Naive thymus-derived CD4-positive, alpha-beta T cell (primary cell): ENCODE measurements around the gene MYLK4. TPM values are rescaled to one million over a fixed set of nuclear protein-coding genes. Genes with fewer than 3 reads are reported as not detected.

Experiments
- ATAC-seq: fragments of 150-1000 bp; cut with Tn5 transposase; 2 replicates; pipeline ENCODE4 v1.10.0; 2021; ENCODE audit warnings: mild to moderate bottlenecking, moderate library complexity
- CTCF ChIA-PET: fragments of 350-600 bp; sonication (Branson Sonifier 250); formaldehyde crosslinking; loops from one replicate; lab custom pipeline; 2021; ENCODE audit warnings: antibody characterized with exemption; lab: Charles Lee
- POLR2A ChIA-PET: fragments of 350-600 bp; sonication (Branson Sonifier 250); formaldehyde crosslinking; loops from one replicate; lab custom pipeline; 2021; ENCODE audit warnings: antibody characterized with exemption, inconsistent platforms; lab: Charles Lee
- DNase-seq, 9 donors: peaks; one replicate each; pipeline versions ENCODE4 v3.0.0 to v3.0.0-alpha.2; 2020 to 2022; ENCODE audit warnings: mixed read lengths in 1 of 9
- H3K27ac ChIP-seq: one replicate; pipeline ENCODE4 v1.7.0; 2013; ENCODE audit warnings: mild to moderate bottlenecking, low read depth, low read length, moderate library complexity
- H3K27me3 ChIP-seq, 2 donors: one replicate each; pipeline ENCODE4 v1.7.0; 2013; ENCODE audit warnings: low read length in 2 of 2, mild to moderate bottlenecking in 2 of 2, moderate library complexity in 2 of 2; ENCODE audit not compliant: control insufficient read depth in 2 of 2, insufficient read depth in 2 of 2
- H3K36me3 ChIP-seq, 3 experiments: 1 replicate in 2 of 3; 2 replicates in 1 of 3; pipeline ENCODE4 v1.7.0; 2013; ENCODE audit warnings: low read length in 3 of 3, mild to moderate bottlenecking in 3 of 3, moderate library complexity in 1 of 3; ENCODE audit not compliant: insufficient read depth in 3 of 3, control insufficient read depth in 2 of 3
- H3K4me1 ChIP-seq, 2 donors: one replicate each; pipeline ENCODE4 v1.7.0; 2013; ENCODE audit warnings: low read length in 2 of 2, mild to moderate bottlenecking in 2 of 2, moderate library complexity in 1 of 2; ENCODE audit not compliant: control insufficient read depth in 2 of 2, insufficient read depth in 2 of 2
- H3K4me3 ChIP-seq: 2 replicates; pipeline ENCODE4 v1.7.0; 2013; ENCODE audit warnings: mild to moderate bottlenecking, low read length
- H3K9me3 ChIP-seq, 3 experiments: 1 replicate in 2 of 3; 2 replicates in 1 of 3; pipeline ENCODE4 v1.7.0; 2013; ENCODE audit warnings: low read length in 3 of 3; ENCODE audit not compliant: control insufficient read depth in 2 of 3
- H3K27ac Mint-ChIP-seq, 9 donors: one replicate each; pipeline ENCODE4 v1.8.0; 2020 to 2022; ENCODE audit warnings: mixed read lengths in 9 of 9, mild to moderate bottlenecking in 8 of 9, moderate library complexity in 5 of 9, inconsistent platforms in 2 of 9
- H3K27me3 Mint-ChIP-seq, 5 donors: one replicate each; pipeline ENCODE4 v1.8.0; 2021 to 2022; ENCODE audit warnings: mixed read lengths in 5 of 5, mild to moderate bottlenecking in 1 of 5
- H3K36me3 Mint-ChIP-seq, 5 donors: one replicate each; pipeline ENCODE4 v1.8.0; 2020 to 2022; ENCODE audit warnings: mixed read lengths in 5 of 5, mild to moderate bottlenecking in 3 of 5, inconsistent platforms in 1 of 5
- H3K4me1 Mint-ChIP-seq, 7 donors: one replicate each; pipeline ENCODE4 v1.8.0; 2020 to 2022; ENCODE audit warnings: mixed read lengths in 7 of 7, mild to moderate bottlenecking in 3 of 7, inconsistent platforms in 1 of 7
- H3K4me3 Mint-ChIP-seq, 10 donors: one replicate each; pipeline ENCODE4 v1.8.0; 2020 to 2022; ENCODE audit warnings: mild to moderate bottlenecking in 10 of 10, mixed read lengths in 10 of 10, moderate library complexity in 6 of 10, inconsistent platforms in 2 of 10
- H3K9me3 Mint-ChIP-seq, 11 donors: one replicate each; pipeline ENCODE4 v1.8.0; 2020 to 2022; ENCODE audit warnings: mixed read lengths in 11 of 11, mild to moderate bottlenecking in 4 of 11, inconsistent platforms in 1 of 11, moderate library complexity in 1 of 11
- intact Hi-C, 2 donors: fragments of 100-400 bp; cut with micrococcal nuclease; formaldehyde crosslinking; loops; one replicate each; pipeline ENCODE4 v1.15.1; 2023
- polyA plus RNA-seq, 2 donors: library from polyadenylated mRNA; unstranded; fragments of 300-500 nt; fragmentation: Illumina TruSeq; gene quantifications; one replicate each; pipeline ENCODE4 v1.2.3, GENCODE V29; 2021
- total RNA-seq, 6 experiments: library from RNA in 5 of 6; stranded (reverse) in 5 of 6; gene quantifications; 1 replicate in 5 of 6; 2 replicates in 1 of 6; pipeline ENCODE4 v1.2.3 and lab custom pipeline; 2021 to 2026

Gene MYLK4
- total and polyA plus RNA-seq, 7 experiments from 2014 or later: 0.23 to 1.6 (median 0.34) TPM; not detected in 1

GRCh38 chr6:2733324-2733723, 17.4 kb downstream of the MYLK4 start:
- H3K36me3 Mint-ChIP-seq: no peaks in the 10 kb centered on the region
- peaks cover 0 to 20% (median 7%) of the 10 kb centered on the region in 5 donors for H3K27me3 Mint-ChIP-seq
- ChIA-PET CTCF (no interaction called here), POLR2A (no interaction called here)
- Histone ChIP-seq H3K4me1 (no peaks in the 10 kb centered on the region), H3K4me3 (no peak overlapping the region), H3K27me3 (no peaks in the 10 kb centered on the region), H3K36me3 (no peaks in the 10 kb centered on the region), H3K9me3 (no peaks in the 10 kb centered on the region), H3K27ac (no peak overlapping the region)
- no peak overlapping the region for H3K27ac Mint-ChIP-seq
- no peaks in the 10 kb centered on the region for H3K9me3 Mint-ChIP-seq
- intact Hi-C loops: no loop called here
- no peak overlapping the region for H3K4me3 Mint-ChIP-seq
- DNase-seq (peak in 3 of 9 donors; percentile 6 to 54 (median 29)), ATAC-seq (peak; percentile 94)
- H3K4me1 Mint-ChIP-seq: peaks cover 0 to 5% (median 2%) of the 10 kb centered on the region in 7 donors

DNA sequence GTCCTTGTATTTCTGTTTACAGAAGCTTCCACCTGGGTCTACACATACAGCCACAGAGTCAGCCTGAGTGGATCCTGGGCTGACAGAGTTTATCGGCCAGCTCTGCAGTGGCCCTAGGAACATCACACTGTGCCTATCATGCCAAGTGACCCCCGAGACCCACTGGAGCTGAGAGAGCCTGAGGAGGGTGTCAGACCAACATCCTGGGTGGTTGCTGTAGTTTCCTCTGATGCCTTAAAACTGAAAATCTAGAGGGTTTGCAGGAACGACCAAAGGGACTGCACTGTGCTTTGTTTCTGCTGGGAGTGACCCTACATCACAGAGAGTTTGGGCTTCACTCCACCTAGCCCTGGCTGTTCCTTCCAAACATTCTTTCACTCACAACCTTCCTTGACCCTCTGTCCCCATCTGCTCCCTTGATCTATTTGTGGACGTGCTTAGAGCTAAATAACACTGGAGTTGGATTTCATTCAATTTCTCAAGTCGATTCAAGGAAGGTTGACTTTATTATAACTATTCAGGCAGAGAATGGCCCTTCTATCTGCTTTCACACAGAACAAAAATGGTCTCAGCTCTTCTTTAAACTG, 18.1 kb downstream of the MYLK4 start:
- POLR2A ChIA-PET: no interaction called here

GRCh38 chr6:2731281-2731909, 19.3 kb downstream of the MYLK4 start:
- peaks cover 0 to 14% (median 7%) of the 10 kb centered on the region in 5 donors for H3K27me3 Mint-ChIP-seq
- H3K27ac ChIP-seq: no peak overlapping the region
- ChIA-PET CTCF (no interaction called here), POLR2A (no interaction called here)
- intact Hi-C loops: no loop called here
- H3K27me3 ChIP-seq: no peaks in the 10 kb centered on the region
- H3K4me1 Mint-ChIP-seq: peaks cover 0 to 3% (median 0%) of the 10 kb centered on the region in 7 donors
- H3K9me3 Mint-ChIP-seq: no peaks in the 10 kb centered on the region
- H3K4me3 ChIP-seq: no peak overlapping the region
- H3K4me1 ChIP-seq: no peaks in the 10 kb centered on the region
- H3K9me3 ChIP-seq: no peaks in the 10 kb centered on the region
- no peaks in the 10 kb centered on the region for H3K36me3 Mint-ChIP-seq
- DNase-seq (no peak), ATAC-seq (no peak)
- no peak overlapping the region for H3K4me3 Mint-ChIP-seq
- H3K36me3 ChIP-seq: no peaks in the 10 kb centered on the region
- H3K27ac Mint-ChIP-seq: no peak overlapping the region

More for the DNA sequence above, 18.1 kb downstream of the MYLK4 start:
- CTCF ChIA-PET: interaction anchor here (0.7 kb wide), 1 partner anchor 745 kb away, joined by 3 read pairs; no protein-coding TSS in a partner anchor
- intact Hi-C loops: no loop called here
- no peaks in the 10 kb centered on the region for H3K36me3 ChIP-seq
- no peak overlapping the region for H3K4me3 ChIP-seq
- ATAC-seq: no peak
- Mint-ChIP-seq H3K9me3 (no peaks in the 10 kb centered on the region), H3K27me3 (peaks cover 0 to 20% (median 7%) of the 10 kb centered on the region in 5 donors), H3K4me1 (peaks cover 0 to 3% (median 0%) of the 10 kb centered on the region in 7 donors), H3K27ac (no peak overlapping the region), H3K36me3 (no peaks in the 10 kb centered on the region), H3K4me3 (no peak overlapping the region)
- H3K9me3 ChIP-seq: no peaks in the 10 kb centered on the region
- DNase-seq: no peak
- no peaks in the 10 kb centered on the region for H3K27me3 ChIP-seq
- no peaks in the 10 kb centered on the region for H3K4me1 ChIP-seq
- no peak overlapping the region for H3K27ac ChIP-seq

DNA sequence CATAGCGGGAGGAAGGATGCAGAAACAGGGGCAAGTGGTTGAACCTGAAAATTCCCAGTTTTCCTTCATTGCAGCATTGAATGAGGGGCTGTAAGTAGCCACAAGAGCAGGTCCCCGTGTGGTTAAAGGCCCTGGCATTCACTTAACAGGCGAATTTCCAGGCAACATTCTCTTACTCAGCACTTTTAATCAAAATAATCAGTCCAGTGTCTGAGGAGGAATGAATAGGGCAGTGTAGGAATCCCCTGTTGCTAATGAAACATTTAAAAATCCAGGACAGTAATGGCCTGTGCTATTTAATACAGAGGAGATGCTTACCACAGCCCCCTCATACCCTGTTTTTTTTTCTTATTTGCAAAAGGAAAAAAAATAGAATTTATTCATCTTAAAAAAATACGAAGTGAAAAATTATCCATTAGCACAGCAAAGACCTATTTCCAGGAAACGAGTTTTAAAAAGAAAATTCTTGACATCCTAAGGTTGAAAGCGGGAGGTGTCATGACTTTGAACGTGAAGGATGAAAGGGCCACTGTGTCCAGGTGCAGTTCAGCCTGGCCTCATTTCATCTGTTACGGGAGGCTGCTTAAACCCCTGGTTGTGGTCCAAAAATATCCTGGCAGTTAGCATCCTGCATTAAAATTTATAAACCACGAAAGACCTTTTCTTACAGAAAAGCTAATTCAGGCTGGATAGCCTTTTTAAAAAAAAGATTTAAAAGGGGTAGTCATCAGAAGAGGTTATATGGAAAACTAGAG, 20.2 kb downstream of the MYLK4 start:
- DNase-seq (no peak), ATAC-seq (no peak)
- ChIA-PET POLR2A (no interaction called here), CTCF (no interaction called here)
- no peak overlapping the region for H3K27ac Mint-ChIP-seq
- H3K9me3 Mint-ChIP-seq: no peaks in the 10 kb centered on the region
- H3K27me3 Mint-ChIP-seq: peaks cover 0 to 13% (median 7%) of the 10 kb centered on the region in 5 donors
- intact Hi-C loops: no loop called here
- Histone ChIP-seq H3K27ac (no peak overlapping the region), H3K4me3 (no peak overlapping the region), H3K36me3 (no peaks in the 10 kb centered on the region), H3K9me3 (no peaks in the 10 kb centered on the region), H3K27me3 (no peaks in the 10 kb centered on the region), H3K4me1 (no peaks in the 10 kb centered on the region)
- peaks cover 0 to 3% (median 0%) of the 10 kb centered on the region in 7 donors for H3K4me1 Mint-ChIP-seq
- H3K36me3 Mint-ChIP-seq: no peaks in the 10 kb centered on the region
- H3K4me3 Mint-ChIP-seq: no peak overlapping the region

- H3K4me3 ChIP-seq: no peak overlapping the region
- H3K36me3 Mint-ChIP-seq: no peaks in the 10 kb centered on the region
- POLR2A ChIA-PET: no interaction called here
- H3K27ac Mint-ChIP-seq: no peak overlapping the region
- H3K9me3 Mint-ChIP-seq: no peaks in the 10 kb centered on the region
- H3K4me1 Mint-ChIP-seq: peaks cover 0 to 5% (median 0%) of the 10 kb centered on the region in 7 donors
- no peaks in the 10 kb centered on the region for H3K27me3 ChIP-seq
- H3K4me3 Mint-ChIP-seq: no peak overlapping the region
- H3K9me3 ChIP-seq: no peaks in the 10 kb centered on the region
- H3K27me3 Mint-ChIP-seq: peaks cover 0 to 13% (median 12%) of the 10 kb centered on the region in 5 donors
- CTCF ChIA-PET: no interaction called here
- H3K36me3 ChIP-seq: no peaks in the 10 kb centered on the region
- H3K27ac ChIP-seq: no peak overlapping the region
- DNase-seq: no peak
- H3K4me1 ChIP-seq: no peaks in the 10 kb centered on the region
- intact Hi-C loops: no loop called here
- no peak for ATAC-seq
Observed at GRCh38 chr6:2729921-2730320, 20.8 kb downstream of the MYLK4 start.

DNA sequence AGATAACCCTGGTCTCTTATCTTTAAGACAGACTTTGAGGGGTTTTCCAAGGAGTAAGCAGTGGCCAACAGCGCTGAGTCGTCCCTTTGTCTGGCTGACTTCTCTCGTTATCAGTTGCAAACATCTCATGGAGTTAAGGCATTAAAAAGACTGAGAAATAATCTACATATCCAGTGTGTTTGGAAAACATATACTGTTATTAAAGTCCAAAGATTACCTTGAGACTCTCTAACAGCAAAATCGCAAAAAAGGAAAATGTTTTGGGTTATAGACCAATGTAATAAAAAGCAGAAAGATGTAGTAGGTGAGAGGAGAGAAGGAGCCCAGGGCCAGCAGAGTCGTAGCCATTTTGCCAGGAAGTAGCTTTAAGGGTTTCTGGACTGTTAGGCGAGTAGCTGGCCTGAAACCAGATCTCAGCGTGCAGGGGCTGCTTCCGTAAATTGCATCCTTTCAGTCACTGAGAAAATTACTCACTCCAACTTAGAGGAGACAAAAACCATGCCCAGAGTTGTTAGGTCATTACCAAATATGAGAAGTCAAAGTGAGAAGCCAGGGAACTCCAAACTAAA, 24.6 kb downstream of the MYLK4 start:
- CTCF ChIA-PET: interaction anchor here (0.6 to 0.7 kb wide), 2 partner anchors 1114 to 1127 kb away, joined by 3 read pairs; no protein-coding TSS in a partner anchor

More for the DNA sequence above, 24.6 kb downstream of the MYLK4 start:
- Mint-ChIP-seq H3K27me3 (peaks cover 0 to 17% (median 13%) of the 10 kb centered on the region in 5 donors), H3K9me3 (peaks cover 0 to 15% (median 5%) of the 10 kb centered on the region in 11 donors), H3K4me1 (peaks cover 0 to 5% (median 0%) of the 10 kb centered on the region in 7 donors), H3K27ac (no peak overlapping the region), H3K4me3 (no peak overlapping the region), H3K36me3 (peaks cover 0 to 9% (median 3%) of the 10 kb centered on the region in 5 donors)
- DNase-seq (no peak), ATAC-seq (peak; percentile 87)
- H3K4me1 ChIP-seq: no peaks in the 10 kb centered on the region
- H3K27me3 ChIP-seq: no peaks in the 10 kb centered on the region
- intact Hi-C loops: no loop called here
- no peaks in the 10 kb centered on the region for H3K9me3 ChIP-seq
- H3K27ac ChIP-seq: no peak overlapping the region
- POLR2A ChIA-PET: no interaction called here
- no peaks in the 10 kb centered on the region for H3K36me3 ChIP-seq
- no peak overlapping the region for H3K4me3 ChIP-seq
